ENCODE data around the gene SLC35F3. TPM values are rescaled to one million over a fixed set of nuclear protein-coding genes. Genes with fewer than 3 reads are reported as not detected.

The SLC35F3 gene
- total RNA-seq, 6 experiments from 2014 or later, result 0.26 to 0.58 (median 0.46) TPM

DNA sequence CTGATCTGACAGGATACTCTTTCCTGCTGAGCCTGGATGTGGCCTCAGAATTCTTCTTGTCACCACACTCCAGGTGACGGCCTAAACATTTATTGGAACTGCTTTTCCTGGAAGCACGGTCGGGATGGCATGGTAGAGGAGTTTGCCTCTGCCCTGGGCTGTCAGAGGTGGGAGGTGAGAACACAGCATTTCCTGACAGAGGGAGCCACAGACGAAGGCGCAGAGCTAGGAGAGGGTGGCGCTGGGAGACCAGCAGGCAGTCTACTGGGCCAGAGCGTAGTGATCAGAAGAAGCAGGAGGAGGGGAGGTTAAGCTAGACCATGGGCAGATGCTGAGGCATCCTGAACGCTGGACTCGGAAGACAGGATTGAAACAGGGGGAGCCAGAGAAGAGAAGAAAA, 315.2 kb downstream of the SLC35F3 start:
- no peaks in the 10 kb centered on the region for H3K9me3 Mint-ChIP-seq
- no peaks in the 10 kb centered on the region for H3K4me1 Mint-ChIP-seq (ENCODE audit: low read depth)
- TF ChIP-seq, protein P1, sequence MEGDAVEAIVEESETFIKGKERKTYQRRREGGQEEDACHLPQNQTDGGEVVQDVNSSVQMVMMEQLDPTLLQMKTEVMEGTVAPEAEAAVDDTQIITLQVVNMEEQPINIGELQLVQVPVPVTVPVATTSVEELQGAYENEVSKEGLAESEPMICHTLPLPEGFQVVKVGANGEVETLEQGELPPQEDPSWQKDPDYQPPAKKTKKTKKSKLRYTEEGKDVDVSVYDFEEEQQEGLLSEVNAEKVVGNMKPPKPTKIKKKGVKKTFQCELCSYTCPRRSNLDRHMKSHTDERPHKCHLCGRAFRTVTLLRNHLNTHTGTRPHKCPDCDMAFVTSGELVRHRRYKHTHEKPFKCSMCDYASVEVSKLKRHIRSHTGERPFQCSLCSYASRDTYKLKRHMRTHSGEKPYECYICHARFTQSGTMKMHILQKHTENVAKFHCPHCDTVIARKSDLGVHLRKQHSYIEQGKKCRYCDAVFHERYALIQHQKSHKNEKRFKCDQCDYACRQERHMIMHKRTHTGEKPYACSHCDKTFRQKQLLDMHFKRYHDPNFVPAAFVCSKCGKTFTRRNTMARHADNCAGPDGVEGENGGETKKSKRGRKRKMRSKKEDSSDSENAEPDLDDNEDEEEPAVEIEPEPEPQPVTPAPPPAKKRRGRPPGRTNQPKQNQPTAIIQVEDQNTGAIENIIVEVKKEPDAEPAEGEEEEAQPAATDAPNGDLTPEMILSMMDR (IDR thresholded peaks at IDR 0.05), result no peak
- H3K27ac Mint-ChIP-seq, result no peak overlapping the region
- DNase-seq, result no peak
- no peaks in the 10 kb centered on the region for H3K36me3 Mint-ChIP-seq (ENCODE audit: low read depth)
- H3K4me3 Mint-ChIP-seq, result no peak overlapping the region
- peaks cover 4% of the 10 kb centered on the region for H3K27me3 Mint-ChIP-seq (ENCODE audit: insufficient read depth)

GRCh38 chr1:234221601-234222000, 317.1 kb downstream of the SLC35F3 start:
- no peaks in the 10 kb centered on the region for H3K9me3 Mint-ChIP-seq
- TF ChIP-seq, protein P1 (IDR thresholded peaks at IDR 0.05), result no peak
- DNase-seq, result no peak
- H3K4me1 Mint-ChIP-seq (ENCODE audit: low read depth), result no peaks in the 10 kb centered on the region
- no peak overlapping the region for H3K4me3 Mint-ChIP-seq
- H3K27me3 Mint-ChIP-seq (ENCODE audit: insufficient read depth), result no peaks in the 10 kb centered on the region
- H3K27ac Mint-ChIP-seq, result no peak overlapping the region
- no peaks in the 10 kb centered on the region for H3K36me3 Mint-ChIP-seq (ENCODE audit: low read depth)

DNA sequence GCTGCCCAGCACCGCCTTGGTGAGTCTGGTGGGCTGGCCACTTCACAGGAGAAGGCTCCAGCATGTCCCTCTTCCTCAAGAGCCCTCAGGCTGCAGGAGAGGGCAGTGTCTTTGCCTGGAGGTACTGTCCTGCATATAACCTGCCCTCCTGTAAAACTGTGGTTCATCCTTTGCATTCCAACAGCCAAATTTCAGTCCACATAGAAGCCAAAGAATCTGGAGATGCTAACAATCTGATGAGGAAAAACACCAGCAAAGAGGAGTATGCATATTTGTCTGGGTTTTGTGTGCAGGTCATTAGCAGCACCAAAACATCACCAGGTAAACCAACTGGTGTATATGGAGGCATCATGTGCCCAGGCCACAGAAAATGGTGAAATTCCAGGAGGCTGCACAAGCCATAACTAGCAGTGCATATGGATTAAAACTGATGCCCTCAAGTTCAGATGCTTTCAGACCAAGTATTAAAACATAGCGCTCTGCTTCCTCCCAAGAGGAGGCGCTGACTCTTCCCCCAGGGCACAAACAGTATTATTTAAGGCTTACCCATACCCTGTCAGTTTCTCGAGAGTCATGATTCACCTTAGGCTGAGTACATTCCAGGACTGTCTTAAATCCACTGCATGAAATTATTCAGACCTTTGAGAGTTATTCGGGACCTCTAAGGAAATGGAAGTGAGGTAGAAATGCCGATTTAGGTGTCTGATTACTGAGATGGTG, 318.2 kb downstream of the SLC35F3 start:
- TF ChIP-seq, protein P1 (IDR thresholded peaks at IDR 0.05), result no peak
- H3K36me3 Mint-ChIP-seq (ENCODE audit: low read depth), result no peaks in the 10 kb centered on the region
- no peak for DNase-seq
- H3K27ac Mint-ChIP-seq, result no peak overlapping the region
- H3K27me3 Mint-ChIP-seq (ENCODE audit: insufficient read depth), result no peaks in the 10 kb centered on the region
- no peaks in the 10 kb centered on the region for H3K9me3 Mint-ChIP-seq
- H3K4me3 Mint-ChIP-seq, result no peak overlapping the region
- no peaks in the 10 kb centered on the region for H3K4me1 Mint-ChIP-seq (ENCODE audit: low read depth)

DNA sequence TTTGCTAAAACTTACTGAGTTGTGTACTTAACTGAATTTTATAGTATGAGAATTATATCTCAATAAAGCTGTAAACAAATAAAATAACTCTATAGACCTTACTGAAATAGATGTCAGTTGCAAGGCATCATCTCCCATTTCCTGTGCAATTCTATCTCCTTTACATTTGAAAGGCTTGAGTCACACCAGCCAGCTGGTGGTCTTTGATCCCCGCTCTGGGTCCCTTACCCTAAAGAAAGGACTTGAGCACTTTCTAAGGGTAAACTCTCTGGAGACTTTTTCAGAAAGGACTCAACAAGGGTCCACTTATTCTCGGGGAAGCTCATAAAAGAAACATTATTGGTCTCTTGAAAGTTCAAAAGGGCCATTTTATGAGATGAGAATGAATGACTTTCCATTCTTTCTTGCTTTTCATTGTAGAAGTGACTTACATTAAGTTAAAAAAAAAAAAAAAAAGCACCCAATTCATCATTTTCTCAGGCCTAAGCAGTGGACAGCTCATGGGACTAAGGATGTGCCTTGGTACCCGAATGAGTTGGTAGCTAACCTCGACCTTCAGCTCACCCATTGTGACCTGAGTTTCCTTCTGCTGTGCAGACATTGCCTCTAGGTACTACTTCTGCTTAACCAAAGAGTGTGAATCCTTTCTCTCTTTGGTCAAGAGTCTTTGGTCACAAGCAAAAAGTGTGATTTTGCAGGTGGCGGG, 321.8 kb downstream of the SLC35F3 start:
- no peak for DNase-seq
- Mint-ChIP-seq H3K4me1 (ENCODE audit: low read depth) (no peaks in the 10 kb centered on the region), H3K4me3 (no peak overlapping the region), H3K36me3 (ENCODE audit: low read depth) (no peaks in the 10 kb centered on the region), H3K27ac (no peak overlapping the region), H3K9me3 (peaks cover 3% of the 10 kb centered on the region; the same call in 1 of the 2 replicates), H3K27me3 (ENCODE audit: insufficient read depth) (no peaks in the 10 kb centered on the region)
- TF ChIP-seq, protein P1 (IDR thresholded peaks at IDR 0.05), result no peak

DNA sequence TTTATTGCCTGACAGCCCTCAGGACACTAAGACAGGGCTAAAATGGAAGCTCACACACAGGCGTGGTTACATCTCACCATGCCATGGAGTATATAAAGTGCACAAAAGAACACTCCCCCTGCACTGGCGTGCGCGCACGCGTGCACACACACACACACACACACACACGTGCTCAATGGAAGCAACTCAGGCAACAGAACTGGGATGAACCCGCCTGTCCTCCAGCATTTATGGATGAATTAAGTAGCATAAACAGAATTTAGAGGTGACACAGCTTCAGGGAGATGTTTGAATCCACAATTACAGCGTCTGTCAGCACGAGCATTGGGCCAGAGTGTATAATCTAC, 322.3 kb downstream of the SLC35F3 start:
- Mint-ChIP-seq H3K27me3 (ENCODE audit: insufficient read depth) (no peaks in the 10 kb centered on the region), H3K9me3 (peaks cover 3% of the 10 kb centered on the region; the same call in 1 of the 2 replicates), H3K27ac (no peak overlapping the region), H3K4me1 (ENCODE audit: low read depth) (no peaks in the 10 kb centered on the region), H3K36me3 (ENCODE audit: low read depth) (no peaks in the 10 kb centered on the region), H3K4me3 (no peak overlapping the region)
- TF ChIP-seq, protein P1 (IDR thresholded peaks at IDR 0.05), result no peak
- DNase-seq, result no peak
